ENCODE results near the gene CTRB2.
"Not testable (repeated sequence)": the region's sequence is repeated elsewhere in the genome, so short reads cannot be mapped to it uniquely, and the experiment has no call there.

The CTRB2 gene

DNA sequence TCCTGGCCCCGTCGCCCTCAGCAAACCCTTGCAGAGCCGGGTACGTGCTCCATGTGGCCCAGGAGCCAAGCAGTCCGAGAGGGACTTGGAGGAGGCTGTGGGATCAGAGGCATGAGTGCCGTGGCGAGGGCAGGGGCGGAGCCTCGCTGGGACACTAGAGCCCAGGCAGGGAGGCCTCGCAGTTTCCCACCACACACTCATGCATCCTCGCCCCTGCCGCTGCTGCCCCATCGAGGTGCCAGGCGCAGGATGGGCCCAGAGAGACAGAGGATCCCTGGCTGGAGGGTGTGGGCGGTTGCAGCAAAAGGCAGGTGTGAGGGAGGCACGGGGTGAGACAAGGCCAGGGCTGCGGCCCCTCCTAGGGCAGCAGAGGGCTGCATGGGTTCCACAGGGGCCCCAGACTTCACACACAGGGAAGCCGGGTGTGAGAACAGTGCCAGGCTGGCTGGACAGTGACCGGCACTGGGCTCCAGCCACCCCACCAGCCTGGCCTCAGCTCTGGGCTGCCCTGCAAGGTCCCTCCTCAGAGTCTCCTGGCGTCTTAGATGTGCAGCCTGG lies 36.8 kb upstream of the CTRB2 start:
- DNase-seq (ENCODE audit: insufficient read length, low spot score) (no peak), FAIRE-seq (peak; percentile 80)

GRCh38 chr16:75242436-75243078 lies 35.6 kb upstream of the CTRB2 start:
- peak; percentile 64 for FAIRE-seq
- DNase-seq (ENCODE audit: insufficient read length, low spot score) = not testable (repeated sequence)

DNA sequence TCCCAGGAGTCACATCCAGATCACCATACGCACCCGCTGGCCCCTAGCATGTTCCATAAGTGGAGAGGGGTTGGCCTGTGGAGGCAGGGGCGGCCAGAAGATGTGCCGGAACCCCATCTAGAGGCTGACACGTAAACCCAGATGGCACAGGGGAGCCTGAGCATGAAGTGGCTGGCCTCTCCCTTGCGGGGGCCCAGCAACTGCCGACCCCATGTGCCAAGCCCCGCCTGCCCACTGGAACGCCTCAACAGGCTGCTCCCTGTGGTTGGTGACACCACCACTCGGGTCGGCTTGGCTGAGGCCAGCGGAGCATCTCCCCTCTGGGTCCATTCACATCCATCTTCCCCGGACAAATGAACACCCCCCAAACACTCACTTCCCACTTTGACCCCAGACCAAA lies 35.0 kb upstream of the CTRB2 start:
- FAIRE-seq (no peak), DNase-seq (ENCODE audit: insufficient read length, low spot score) (no peak)

- no peak for DNase-seq (ENCODE audit: insufficient read length, low spot score)
- FAIRE-seq = no peak
Observed at GRCh38 chr16:75241412-75241811, 34.5 kb upstream of the CTRB2 start.

DNA sequence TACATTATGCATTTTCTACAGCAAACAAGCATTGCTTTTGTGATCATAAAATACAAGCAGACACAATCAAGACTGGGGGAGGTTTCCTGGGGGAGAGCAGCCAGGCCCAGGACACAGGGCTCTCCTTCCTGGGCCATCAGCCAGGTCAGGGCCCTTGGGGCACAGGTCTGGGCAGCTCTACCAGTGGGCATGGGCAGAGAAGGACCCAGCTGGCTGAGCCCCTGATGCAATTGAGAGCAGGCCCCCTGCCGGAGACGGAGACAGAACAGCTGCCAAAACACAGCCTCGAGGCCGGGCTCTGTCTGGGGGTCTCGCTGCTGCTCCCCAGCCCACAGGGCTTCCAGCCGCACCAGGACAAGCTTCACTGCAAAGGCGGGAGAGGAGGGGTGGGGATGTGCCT lies 33.7 kb upstream of the CTRB2 start:
- DNase-seq (ENCODE audit: insufficient read length, low spot score); FAIRE-seq: not testable (repeated sequence)

- FAIRE-seq (no peak), DNase-seq (ENCODE audit: insufficient read length, low spot score) (no peak)
Observed at GRCh38 chr16:75239542-75240122, 32.7 kb upstream of the CTRB2 start.

GRCh38 chr16:75238853-75239541 lies 32.0 kb upstream of the CTRB2 start:
- FAIRE-seq (no peak), DNase-seq (ENCODE audit: insufficient read length, low spot score) (no peak)

- DNase-seq (ENCODE audit: insufficient read length, low spot score) (no peak), FAIRE-seq (no peak)
Observed at GRCh38 chr16:75238132-75238852, 31.3 kb upstream of the CTRB2 start.

- DNase-seq (ENCODE audit: insufficient read length, low spot score) = no peak
- no peak for FAIRE-seq
Observed at GRCh38 chr16:75237398-75238131, 30.6 kb upstream of the CTRB2 start.

DNA sequence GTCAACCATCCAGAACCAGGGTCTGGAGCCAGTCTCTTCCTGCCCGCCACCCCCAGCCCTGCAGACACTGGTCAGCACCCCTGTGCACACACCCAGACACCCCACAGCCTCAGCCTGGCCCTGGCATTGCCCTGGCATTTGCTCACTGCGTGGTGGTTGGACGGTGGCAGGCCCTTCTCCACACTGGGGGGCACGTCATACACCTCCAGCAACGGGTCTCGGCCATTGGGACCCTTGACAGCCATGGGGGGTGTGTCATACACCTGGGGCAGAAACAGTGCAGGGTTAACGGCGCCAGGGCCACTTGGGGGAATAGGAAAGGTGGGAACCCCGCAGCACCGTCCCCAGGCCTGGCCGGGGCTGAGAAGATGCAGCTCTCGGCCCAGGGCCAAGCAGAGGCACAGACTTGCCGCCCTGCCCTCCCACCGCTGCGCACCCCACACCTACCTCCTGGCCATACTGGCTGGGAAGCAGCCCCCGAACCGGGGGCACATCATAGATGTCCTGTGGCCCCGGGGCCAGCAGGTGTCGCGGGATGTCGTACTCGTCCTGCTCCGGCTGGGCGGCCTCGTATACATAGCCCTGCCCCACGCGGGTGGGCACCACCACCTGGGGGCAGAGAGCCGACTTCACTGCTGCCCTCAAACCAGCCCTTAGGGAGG lies 29.9 kb upstream of the CTRB2 start:
- FAIRE-seq (no peak), DNase-seq (ENCODE audit: insufficient read length, low spot score) (no peak)

- FAIRE-seq (no peak), DNase-seq (ENCODE audit: insufficient read length, low spot score) (no peak)
Observed at GRCh38 chr16:75236232-75236631, 29.3 kb upstream of the CTRB2 start.

DNA sequence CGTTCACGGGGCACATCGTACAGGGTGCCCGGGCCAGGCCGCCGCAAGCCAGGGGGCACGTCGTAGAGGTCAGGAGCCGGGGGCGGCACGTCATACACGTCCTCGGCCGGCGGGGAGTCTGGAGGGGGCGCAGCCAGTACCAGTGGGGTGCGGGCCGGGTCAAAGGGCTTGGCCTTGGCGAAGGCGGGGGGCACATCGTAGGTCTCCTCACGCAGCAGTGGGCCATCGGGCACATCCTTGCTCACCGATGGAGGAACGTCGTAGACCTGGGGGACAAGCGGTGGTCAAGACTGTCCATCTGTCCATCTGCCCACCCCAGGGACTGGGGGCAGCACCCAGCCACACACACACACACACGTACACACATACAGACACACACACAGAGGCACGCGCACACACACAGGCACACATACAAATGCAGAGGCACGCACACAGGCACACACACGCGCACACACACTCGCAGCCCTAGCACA lies 28.8 kb upstream of the CTRB2 start:
- DNase-seq (ENCODE audit: insufficient read length, low spot score) = no peak
- FAIRE-seq = peak; percentile 84

GRCh38 chr16:75234856-75235696 lies 28.1 kb upstream of the CTRB2 start:
- DNase-seq (ENCODE audit: insufficient read length, low spot score) (no peak), FAIRE-seq (no peak)

DNA sequence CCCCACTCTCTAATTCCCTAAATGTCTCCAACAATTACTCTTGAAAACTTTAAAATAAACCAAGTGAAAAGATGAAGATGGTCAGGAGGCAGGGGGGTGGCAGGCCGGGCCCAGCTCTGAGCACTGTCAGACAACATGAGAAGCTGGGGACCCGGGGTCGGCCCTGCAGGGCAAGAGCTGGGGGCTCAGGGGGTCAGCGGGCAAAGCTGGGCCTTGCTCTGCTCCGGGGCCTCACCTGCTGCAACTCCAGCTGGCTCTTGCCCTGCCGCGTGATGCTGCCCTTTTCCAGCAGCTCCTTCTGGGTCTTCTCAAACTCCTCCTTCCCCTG lies 26.6 kb upstream of the CTRB2 start:
- DNase-seq (ENCODE audit: insufficient read length, low spot score) (no peak), FAIRE-seq (no peak)

DNA sequence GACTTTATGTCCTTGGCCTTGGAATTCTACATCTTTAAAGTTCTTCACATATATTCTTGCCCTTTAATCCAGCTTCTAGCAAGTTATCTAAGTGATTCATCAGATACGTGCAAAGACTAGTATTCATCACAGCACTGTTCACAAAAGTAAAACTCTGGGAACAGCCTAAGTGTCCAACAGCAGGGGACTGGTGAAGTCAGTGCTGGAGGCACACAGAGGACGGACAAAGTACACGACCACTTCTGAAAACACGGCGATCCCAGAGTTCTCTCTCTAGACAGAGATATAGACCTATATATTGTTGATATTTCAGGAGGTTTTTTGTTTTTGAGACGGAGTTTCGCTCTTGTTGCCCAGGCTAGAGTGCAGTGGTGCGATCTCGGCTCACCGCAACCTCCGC lies 24.6 kb upstream of the CTRB2 start:
- FAIRE-seq (no peak), DNase-seq (ENCODE audit: insufficient read length, low spot score) (no peak)

- DNase-seq (ENCODE audit: insufficient read length, low spot score) = no peak
- FAIRE-seq = no peak
Observed at GRCh38 chr16:75230471-75231110, 23.6 kb upstream of the CTRB2 start.

DNA sequence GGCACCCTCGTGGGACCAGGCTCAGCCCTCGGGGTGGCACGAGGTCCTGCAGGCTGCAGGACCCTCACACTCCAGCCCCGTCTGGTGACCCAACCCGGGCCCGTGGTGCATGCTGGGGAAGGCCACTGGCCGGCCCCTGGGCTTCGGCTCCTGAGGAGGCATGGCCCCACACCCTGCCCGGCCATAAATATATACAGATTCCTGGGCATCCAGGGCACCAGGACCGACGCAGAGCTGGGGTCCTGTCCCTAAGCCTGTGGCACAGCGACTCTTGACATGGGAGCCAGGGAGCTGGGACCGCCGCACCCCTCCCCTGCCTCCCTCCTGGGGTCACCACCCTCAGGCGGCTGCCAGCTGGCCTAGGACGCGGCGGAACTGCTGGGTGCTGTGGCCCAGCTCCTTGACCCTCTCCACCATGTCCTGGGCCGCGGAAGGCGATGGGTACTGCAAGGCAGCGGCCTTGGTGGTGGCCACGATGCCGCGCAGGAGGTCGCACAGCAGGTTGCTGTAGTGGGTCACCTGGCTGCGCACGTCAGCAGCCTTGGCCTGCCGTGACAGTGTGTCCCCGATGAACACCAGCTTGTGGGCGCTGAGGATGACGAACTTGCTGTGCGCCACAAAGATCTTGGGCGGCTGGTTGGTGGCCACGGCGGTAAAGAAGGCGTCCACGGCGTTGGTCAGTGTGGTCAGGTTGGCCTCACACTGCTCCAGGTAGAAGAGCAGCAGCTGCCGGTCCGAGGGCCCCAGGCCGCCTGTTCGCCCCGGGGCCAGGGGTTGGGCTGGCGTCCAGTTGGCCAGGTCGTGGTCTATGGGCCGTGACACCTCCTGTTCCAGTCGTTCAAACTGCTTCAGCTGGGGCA lies 22.4 kb upstream of the CTRB2 start:
- no peak for DNase-seq (ENCODE audit: insufficient read length, low spot score)
- no peak for FAIRE-seq

Data from HTR-8/SVneo (cell line).